Esophagus squamous epithelium (tissue), 4 donors: Measurements from ENCODE around the gene REC114.

ENCODE experiments used
- POLR2A ChIP-seq, 4 donors: fragments of 450-650 bp; IDR thresholded peaks; one replicate each; pipeline ENCODE4 v1.6.1; 2017; ENCODE audit warnings: antibody characterized with exemption in 4 of 4, mild to moderate bottlenecking in 4 of 4, moderate library complexity in 3 of 4
- TF ChIP-seq, protein P1 (sequence below), 6 experiments: fragments of 450-650 bp in 4 of 6; fragments of 200-600 bp in 2 of 6; sonication (generic) in 2 of 6; IDR thresholded peaks; one replicate each; pipeline ENCODE4 v1.5.1; 2016 to 2019; ENCODE audit warnings: antibody characterized with exemption in 6 of 6, mild to moderate bottlenecking in 4 of 6, moderate library complexity in 4 of 6

DNA sequence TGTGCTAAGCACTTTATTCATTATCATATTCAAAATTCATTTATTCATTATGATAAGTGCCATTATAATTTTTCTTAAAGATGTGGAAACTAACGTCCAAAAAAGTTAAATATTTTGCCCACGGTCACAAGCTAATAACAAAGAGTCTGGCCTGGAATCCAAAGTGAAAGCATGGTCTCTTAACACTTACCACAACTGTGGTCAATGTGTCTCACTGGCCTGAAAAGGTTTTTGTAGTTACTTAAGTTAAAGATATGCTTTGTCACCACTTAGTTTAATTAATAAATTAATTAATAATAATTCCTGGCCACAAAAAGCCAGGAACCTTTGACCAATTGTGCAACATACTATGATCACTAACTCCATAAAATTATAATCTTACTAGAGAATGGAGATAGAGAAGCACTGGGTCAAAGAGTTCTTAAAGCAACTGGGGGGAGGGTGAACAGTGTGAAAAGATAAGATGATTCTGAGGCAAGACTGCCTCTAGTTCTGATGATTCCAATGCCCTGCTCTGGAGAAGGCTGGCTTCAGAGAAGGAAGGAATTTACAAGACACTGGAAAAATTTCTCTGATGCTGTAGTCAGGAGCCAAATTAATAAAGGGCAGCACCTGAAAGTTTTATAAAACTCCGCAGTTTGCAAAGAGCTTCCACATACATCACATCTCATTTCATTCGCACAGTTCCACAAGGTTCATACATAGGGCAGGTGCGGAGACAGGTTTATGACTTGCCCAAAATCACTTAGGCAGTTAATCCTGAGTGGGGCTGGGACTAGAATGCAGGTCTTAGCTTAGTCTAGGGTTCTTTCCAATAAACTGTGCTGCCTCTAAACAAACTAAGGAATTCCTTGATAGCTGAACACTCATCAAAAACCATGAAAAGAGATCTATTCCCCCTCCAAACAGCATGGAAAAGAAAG is 157.7 kb downstream of the REC114 start:
- TF ChIP-seq, protein P1, sequence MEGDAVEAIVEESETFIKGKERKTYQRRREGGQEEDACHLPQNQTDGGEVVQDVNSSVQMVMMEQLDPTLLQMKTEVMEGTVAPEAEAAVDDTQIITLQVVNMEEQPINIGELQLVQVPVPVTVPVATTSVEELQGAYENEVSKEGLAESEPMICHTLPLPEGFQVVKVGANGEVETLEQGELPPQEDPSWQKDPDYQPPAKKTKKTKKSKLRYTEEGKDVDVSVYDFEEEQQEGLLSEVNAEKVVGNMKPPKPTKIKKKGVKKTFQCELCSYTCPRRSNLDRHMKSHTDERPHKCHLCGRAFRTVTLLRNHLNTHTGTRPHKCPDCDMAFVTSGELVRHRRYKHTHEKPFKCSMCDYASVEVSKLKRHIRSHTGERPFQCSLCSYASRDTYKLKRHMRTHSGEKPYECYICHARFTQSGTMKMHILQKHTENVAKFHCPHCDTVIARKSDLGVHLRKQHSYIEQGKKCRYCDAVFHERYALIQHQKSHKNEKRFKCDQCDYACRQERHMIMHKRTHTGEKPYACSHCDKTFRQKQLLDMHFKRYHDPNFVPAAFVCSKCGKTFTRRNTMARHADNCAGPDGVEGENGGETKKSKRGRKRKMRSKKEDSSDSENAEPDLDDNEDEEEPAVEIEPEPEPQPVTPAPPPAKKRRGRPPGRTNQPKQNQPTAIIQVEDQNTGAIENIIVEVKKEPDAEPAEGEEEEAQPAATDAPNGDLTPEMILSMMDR (IDR thresholded peaks at IDR 0.05): no peak
- no peak for TF ChIP-seq POLR2A (IDR thresholded peaks at IDR 0.05)
